Mucosa of descending colon (tissue), 3 donors: ENCODE data around the gene ATAD1. TPM values are rescaled to one million over a fixed set of nuclear protein-coding genes. Genes with fewer than 3 reads are reported as not detected.
"Not testable (repeated sequence)": the region's sequence is repeated elsewhere in the genome, so short reads cannot be mapped to it uniquely, and the experiment has no call there.

Experiments
- ATAC-seq: fragments of 200-7000 bp; cut with Tn5 transposase; one replicate; pipeline ENCODE4 v1.9.1; 2020; ENCODE audit warnings: mild to moderate bottlenecking, moderate library complexity
- DNase-seq, 3 donors: peaks; one replicate each; pipeline ENCODE4 v3.0.0-alpha.2; 2020
- H3K36me3 ChIP-seq: fragments of 200-600 bp; one replicate; pipeline ENCODE4 v1.8.0; 2021; ENCODE audit warnings: low read depth, mild to moderate bottlenecking
- H3K4me1 ChIP-seq: fragments of 200-600 bp; one replicate; pipeline ENCODE4 v1.8.0; 2021; ENCODE audit warnings: low read depth, mild to moderate bottlenecking
- H3K4me3 ChIP-seq: fragments of 200-600 bp; one replicate; pipeline ENCODE4 v1.8.0; 2021; ENCODE audit warnings: mild to moderate bottlenecking
- H3K9me3 ChIP-seq: fragments of 200-600 bp; one replicate; pipeline ENCODE4 v1.8.0; 2021; ENCODE audit warnings: mild to moderate bottlenecking
- intact Hi-C, 2 donors: fragments of 100-400 bp; cut with DNase I in 1 of 2; cut with micrococcal nuclease in 1 of 2; formaldehyde crosslinking; loops; one replicate each; pipeline versions ENCODE4 v1.11.0 to v1.11.1; 2022; cut with DNase I, micrococcal nuclease
- total RNA-seq, 3 donors: library from RNA; stranded (reverse); fragmentation: NEBNext Ultra II Directional in 2 of 3; extraction: Animal tissue kit (Norgen Biotek cat#: 25700) in 2 of 3; gene quantifications; one replicate each; pipeline versions ENCODE4 v1.2.1 to v1.2.4, GENCODE V29; 2021 to 2023
- TF ChIP-seq, protein P1 (sequence below): fragments of 200-600 bp; IDR thresholded peaks from one replicate; pipeline ENCODE4 v1.8.0; 2022; ENCODE audit warnings: antibody characterized with exemption, mild to moderate bottlenecking
- donor health status: DM: no; HTN: no; CAD: no; lungs with moderate emphysema.
- donor health status: DM: no; HTN: no; CAD: no.
- donor health status: DM: no; HTN: yes; CAD: no.

Gene ATAD1
- total RNA-seq, 3 donors from 2014 or later = 47.7 to 60.6 (median 51.6) TPM

DNA sequence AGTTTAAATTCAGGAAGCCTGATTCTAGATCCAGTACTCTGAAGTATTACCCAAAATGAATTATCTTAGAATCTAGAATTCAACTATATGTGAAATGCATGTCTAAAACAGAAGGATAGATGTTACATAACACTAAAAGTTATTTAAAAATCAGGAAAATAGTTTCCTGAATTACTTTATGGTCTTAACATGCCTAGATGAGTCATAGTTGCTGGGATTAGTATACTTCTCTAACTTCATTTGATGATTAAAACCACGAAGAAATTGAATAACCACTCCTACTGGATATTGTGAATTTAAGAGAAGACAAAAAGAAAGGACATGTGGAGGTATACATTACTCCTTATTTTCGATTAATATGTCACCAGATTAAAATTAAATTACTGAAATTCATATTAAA, 65.5 kb downstream of the ATAD1 start:
- peak; percentile 66 for ATAC-seq
- TF ChIP-seq, protein P1, sequence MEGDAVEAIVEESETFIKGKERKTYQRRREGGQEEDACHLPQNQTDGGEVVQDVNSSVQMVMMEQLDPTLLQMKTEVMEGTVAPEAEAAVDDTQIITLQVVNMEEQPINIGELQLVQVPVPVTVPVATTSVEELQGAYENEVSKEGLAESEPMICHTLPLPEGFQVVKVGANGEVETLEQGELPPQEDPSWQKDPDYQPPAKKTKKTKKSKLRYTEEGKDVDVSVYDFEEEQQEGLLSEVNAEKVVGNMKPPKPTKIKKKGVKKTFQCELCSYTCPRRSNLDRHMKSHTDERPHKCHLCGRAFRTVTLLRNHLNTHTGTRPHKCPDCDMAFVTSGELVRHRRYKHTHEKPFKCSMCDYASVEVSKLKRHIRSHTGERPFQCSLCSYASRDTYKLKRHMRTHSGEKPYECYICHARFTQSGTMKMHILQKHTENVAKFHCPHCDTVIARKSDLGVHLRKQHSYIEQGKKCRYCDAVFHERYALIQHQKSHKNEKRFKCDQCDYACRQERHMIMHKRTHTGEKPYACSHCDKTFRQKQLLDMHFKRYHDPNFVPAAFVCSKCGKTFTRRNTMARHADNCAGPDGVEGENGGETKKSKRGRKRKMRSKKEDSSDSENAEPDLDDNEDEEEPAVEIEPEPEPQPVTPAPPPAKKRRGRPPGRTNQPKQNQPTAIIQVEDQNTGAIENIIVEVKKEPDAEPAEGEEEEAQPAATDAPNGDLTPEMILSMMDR = no peak
- Histone ChIP-seq H3K9me3 (no peaks in the 10 kb centered on the region), H3K4me1 (peaks cover 5% of the 10 kb centered on the region), H3K4me3 (no peak overlapping the region), H3K36me3 (no peaks in the 10 kb centered on the region)
- no peak for DNase-seq
- intact Hi-C loops = no loop called here

DNA sequence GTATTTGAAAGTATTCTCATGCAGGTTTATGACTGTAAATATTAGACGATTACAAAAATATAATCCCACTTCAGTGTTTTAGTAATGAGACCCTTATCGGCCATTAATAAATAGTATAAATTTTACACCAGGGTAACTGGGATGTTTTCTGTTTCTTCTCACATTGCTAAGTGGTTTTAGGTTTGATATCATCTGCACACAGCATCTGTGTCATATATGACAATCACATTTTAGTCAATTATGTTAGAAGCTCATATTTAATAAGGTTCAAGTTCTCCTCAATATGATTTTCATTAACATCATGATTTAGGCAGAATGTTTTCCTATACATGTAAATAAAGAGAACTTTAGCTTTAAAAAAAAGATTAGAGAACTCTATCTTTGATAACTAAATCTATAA, 66.8 kb downstream of the ATAD1 start:
- Histone ChIP-seq H3K9me3 (no peaks in the 10 kb centered on the region), H3K4me3 (no peak overlapping the region), H3K36me3 (no peaks in the 10 kb centered on the region), H3K4me1 (peaks cover 5% of the 10 kb centered on the region)
- intact Hi-C loops = no loop called here
- DNase-seq = no peak
- TF ChIP-seq, protein P1 = no peak
- ATAC-seq = no peak

DNA sequence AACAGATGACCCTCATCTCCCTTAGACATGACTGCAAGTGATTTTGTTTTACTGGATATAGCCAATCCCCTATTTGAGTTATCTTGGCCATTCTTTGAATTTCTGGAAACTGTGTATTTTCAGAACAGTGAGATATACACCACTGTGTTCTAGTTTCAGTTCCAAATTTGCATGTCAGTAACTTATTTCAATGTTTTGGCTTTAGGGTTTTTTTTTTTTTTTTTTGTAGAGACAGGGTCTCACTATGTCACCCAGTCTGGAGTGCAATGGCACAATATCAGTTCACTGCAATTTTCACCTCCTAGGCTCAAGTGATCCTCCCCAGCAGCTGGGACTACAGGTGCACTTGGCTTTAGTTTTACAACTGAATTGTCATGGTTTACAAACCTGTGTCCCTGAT, 67.2 kb downstream of the ATAD1 start:
- Histone ChIP-seq H3K4me1 (peaks cover 5% of the 10 kb centered on the region), H3K36me3 (no peaks in the 10 kb centered on the region), H3K9me3 (no peaks in the 10 kb centered on the region), H3K4me3 (no peak overlapping the region)
- intact Hi-C loops = no loop called here
- TF ChIP-seq, protein P1 = no peak
- no peak for ATAC-seq
- DNase-seq = no peak

DNA sequence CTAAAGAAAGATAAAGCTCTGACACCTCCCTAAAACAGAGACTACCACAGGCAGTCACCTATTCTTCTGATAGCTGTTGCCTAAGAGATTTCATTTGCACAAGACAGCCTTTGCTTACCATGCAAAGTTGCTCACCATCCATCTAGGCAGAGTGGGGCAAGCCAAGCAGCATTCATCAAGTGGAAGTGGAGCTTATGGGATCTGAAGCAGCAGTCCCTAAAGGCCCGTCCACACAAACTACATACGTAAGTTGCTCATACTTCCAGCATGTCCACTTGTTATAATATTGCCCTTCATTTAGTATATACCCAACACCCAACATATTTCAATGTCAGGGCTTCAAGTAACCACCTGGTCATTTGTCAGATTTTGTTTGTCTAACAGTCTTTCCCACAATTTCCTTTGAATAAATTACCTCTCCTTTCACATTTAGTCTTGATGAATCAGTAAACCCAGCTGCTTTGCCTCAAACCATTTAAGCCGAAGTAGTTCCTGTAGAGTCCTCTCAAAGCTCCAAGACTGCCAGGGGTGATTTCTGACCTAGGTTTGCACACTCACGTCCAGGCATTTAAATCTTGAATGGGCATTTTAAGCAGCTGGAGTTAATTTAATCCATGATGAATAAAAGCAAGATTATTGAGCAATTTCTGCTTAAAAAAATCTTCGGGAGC, 67.9 kb downstream of the ATAD1 start:
- Histone ChIP-seq H3K9me3 (no peaks in the 10 kb centered on the region), H3K4me3 (no peak overlapping the region), H3K36me3 (no peaks in the 10 kb centered on the region), H3K4me1 (peaks cover 5% of the 10 kb centered on the region)
- ATAC-seq (peak; percentile 30), DNase-seq (no peak)
- intact Hi-C loops = no loop called here
- TF ChIP-seq, protein P1 = no peak

DNA sequence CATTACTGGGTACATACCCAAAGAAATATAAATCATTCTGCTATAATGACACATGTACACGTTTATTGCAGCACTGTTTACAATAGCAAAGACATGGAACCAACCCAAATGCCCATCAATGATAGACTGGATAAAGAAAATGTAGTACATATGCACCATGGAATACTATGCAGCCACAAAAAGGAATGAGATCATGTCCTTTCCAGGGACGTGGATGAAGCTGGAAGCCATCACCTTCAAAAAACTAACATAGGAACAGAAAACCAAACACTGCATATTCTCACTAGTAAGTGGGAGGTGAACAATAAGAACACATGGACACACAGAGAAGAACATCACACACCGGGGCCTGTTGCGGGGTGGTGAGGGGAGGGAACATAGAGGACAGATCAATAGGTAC, 69.8 kb downstream of the ATAD1 start:
- H3K36me3 ChIP-seq, H3K4me3 ChIP-seq, DNase-seq, ATAC-seq, H3K9me3 ChIP-seq, H3K4me1 ChIP-seq, intact Hi-C loops: not testable (repeated sequence)

DNA sequence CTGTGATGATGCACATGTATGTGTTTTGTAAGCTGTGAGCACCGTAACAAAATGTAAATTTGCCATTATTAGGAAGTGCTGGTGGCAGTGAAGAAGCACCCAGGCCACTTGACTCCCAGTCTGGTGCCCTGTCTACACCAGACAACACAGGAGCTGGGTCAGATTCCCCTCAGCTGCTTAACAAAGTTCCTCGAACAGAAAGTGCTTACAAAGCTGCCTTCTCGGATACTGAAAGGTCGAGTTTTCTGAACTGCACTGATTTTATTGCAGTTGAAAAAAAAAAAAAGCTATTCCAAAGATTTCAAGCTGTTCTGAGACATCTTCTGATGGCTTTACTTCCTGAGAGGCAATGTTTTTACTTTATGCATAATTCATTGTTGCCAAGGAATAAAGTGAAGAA, 71.1 kb downstream of the ATAD1 start:
- DNase-seq (no peak), ATAC-seq (no peak)
- TF ChIP-seq, protein P1 = no peak
- H3K4me1 ChIP-seq = no peaks in the 10 kb centered on the region
- intact Hi-C loops = no loop called here
- no peaks in the 10 kb centered on the region for H3K9me3 ChIP-seq
- no peak overlapping the region for H3K4me3 ChIP-seq
- no peaks in the 10 kb centered on the region for H3K36me3 ChIP-seq
